ENCODE measurements around the gene SLC7A5. TPM values are rescaled to one million over a fixed set of nuclear protein-coding genes. Genes with fewer than 3 reads are reported as not detected.

Gene SLC7A5
- polyA plus RNA-seq, 1 donor from 2014 or later, result 3.9 TPM

DNA sequence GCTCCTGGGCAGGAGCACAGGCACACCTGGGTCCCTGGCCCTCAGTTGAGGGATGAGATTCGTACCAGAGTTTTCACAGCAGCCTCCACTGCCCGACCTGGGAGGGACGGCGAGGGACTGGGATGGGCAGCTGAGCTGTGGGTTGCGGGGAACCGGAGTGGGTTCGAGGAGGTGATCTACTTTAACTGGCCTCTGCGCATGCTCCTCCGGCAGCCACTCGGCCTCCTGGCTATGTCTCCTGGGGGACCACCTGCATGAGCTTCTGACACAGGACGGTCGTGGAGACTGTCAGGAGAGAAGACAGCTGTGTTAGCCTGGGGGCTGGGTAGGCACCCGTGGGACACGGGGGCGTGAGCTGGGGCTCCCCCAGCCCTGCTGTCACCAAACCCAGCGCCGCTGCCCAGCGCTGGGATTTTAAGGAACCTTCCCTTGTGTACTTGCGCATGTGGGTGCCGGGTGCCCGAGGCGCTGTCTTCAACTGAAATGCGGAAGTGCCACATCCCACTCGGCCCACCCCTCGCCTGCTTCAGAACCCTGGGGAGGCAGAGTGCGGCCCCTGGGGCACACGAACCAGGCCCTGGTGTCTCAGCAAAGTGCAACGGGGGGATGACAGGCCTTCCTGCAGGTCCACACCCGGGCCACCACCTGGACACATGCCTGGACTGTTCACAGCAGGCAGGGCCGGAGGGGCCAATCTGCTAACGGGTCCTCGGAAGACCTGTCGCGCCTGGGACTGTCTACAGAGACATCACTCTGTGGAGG, 36.4 kb downstream of the SLC7A5 start:
- Histone ChIP-seq H3K27me3 (ENCODE audit: insufficient read depth, low read depth, low read length) (no peaks in the 10 kb centered on the region), H3K9me3 (ENCODE audit: low read length) (no peaks in the 10 kb centered on the region), H3K27ac (ENCODE audit: low read length) (no peak overlapping the region), H3K4me3 (ENCODE audit: low read length) (no peak overlapping the region), H3K9ac (ENCODE audit: low read length) (no peak overlapping the region), H3K4me2 (ENCODE audit: low read length) (no peak overlapping the region), H4K20me1 (ENCODE audit: insufficient read depth) (no peaks in the 10 kb centered on the region), H3K36me3 (ENCODE audit: insufficient read depth, low read length) (no peaks in the 10 kb centered on the region), H3K79me2 (replicated peaks; ENCODE audit: insufficient read depth, low read length) (no peaks in the 10 kb centered on the region), H3K9me2 (ENCODE audit: insufficient read depth, low read length) (no peaks in the 10 kb centered on the region), H3F3A (ENCODE audit: insufficient read depth, low read length, poor library complexity, severe bottlenecking) (no peaks in the 10 kb centered on the region), H2AFZ (ENCODE audit: low read depth, low read length) (no peak overlapping the region)
- no peak for TF ChIP-seq EP300 (conservative IDR thresholded peaks at IDR 0.05; ENCODE audit: poor library complexity, severe bottlenecking)
- no peak for TF ChIP-seq RAD21 (conservative IDR thresholded peaks at IDR 0.05)
- TF ChIP-seq MXI1 (conservative IDR thresholded peaks at IDR 0.05; ENCODE audit: poor library complexity, severe bottlenecking), result no peak
- TF ChIP-seq SMC3 (conservative IDR thresholded peaks at IDR 0.05; ENCODE audit: poor library complexity), result no peak
- TF ChIP-seq POLR2AphosphoS5 (IDR thresholded peaks at IDR 0.05), result no peak
- no peak for TF ChIP-seq EZH2 (IDR thresholded peaks at IDR 0.05; ENCODE audit: borderline replicate concordance, insufficient read depth, low read length, poor library complexity, severe bottlenecking)
- TF ChIP-seq, protein P1, sequence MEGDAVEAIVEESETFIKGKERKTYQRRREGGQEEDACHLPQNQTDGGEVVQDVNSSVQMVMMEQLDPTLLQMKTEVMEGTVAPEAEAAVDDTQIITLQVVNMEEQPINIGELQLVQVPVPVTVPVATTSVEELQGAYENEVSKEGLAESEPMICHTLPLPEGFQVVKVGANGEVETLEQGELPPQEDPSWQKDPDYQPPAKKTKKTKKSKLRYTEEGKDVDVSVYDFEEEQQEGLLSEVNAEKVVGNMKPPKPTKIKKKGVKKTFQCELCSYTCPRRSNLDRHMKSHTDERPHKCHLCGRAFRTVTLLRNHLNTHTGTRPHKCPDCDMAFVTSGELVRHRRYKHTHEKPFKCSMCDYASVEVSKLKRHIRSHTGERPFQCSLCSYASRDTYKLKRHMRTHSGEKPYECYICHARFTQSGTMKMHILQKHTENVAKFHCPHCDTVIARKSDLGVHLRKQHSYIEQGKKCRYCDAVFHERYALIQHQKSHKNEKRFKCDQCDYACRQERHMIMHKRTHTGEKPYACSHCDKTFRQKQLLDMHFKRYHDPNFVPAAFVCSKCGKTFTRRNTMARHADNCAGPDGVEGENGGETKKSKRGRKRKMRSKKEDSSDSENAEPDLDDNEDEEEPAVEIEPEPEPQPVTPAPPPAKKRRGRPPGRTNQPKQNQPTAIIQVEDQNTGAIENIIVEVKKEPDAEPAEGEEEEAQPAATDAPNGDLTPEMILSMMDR (IDR thresholded peaks at IDR 0.05; ENCODE audit: poor library complexity, severe bottlenecking), result no peak
- no peak for TF ChIP-seq TAF1 (IDR thresholded peaks at IDR 0.05; ENCODE audit: low read depth)
- TF ChIP-seq, protein P2, sequence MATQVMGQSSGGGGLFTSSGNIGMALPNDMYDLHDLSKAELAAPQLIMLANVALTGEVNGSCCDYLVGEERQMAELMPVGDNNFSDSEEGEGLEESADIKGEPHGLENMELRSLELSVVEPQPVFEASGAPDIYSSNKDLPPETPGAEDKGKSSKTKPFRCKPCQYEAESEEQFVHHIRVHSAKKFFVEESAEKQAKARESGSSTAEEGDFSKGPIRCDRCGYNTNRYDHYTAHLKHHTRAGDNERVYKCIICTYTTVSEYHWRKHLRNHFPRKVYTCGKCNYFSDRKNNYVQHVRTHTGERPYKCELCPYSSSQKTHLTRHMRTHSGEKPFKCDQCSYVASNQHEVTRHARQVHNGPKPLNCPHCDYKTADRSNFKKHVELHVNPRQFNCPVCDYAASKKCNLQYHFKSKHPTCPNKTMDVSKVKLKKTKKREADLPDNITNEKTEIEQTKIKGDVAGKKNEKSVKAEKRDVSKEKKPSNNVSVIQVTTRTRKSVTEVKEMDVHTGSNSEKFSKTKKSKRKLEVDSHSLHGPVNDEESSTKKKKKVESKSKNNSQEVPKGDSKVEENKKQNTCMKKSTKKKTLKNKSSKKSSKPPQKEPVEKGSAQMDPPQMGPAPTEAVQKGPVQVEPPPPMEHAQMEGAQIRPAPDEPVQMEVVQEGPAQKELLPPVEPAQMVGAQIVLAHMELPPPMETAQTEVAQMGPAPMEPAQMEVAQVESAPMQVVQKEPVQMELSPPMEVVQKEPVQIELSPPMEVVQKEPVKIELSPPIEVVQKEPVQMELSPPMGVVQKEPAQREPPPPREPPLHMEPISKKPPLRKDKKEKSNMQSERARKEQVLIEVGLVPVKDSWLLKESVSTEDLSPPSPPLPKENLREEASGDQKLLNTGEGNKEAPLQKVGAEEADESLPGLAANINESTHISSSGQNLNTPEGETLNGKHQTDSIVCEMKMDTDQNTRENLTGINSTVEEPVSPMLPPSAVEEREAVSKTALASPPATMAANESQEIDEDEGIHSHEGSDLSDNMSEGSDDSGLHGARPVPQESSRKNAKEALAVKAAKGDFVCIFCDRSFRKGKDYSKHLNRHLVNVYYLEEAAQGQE (IDR thresholded peaks at IDR 0.05; ENCODE audit: borderline replicate concordance), result no peak

DNA sequence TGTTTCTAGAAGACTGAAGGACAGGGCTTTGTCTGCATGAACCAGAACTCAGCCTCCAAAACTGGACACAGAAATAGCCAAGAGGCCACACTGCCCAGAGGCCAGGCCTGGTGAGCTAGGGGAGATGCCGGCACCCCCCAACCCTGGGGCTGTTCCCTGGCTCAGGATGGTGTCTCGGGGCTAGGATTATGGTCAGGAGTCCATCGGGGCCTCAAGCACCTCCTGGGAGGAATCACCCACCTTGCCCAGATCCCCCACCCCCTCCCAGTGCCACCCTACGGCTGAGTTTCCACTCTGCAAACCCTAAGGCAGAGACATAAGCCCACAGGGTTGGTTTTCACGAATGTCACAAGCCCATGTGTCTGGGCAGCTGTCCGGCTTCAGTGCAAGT, 37.2 kb downstream of the SLC7A5 start:
- Histone ChIP-seq H3K36me3 (ENCODE audit: insufficient read depth, low read length) (no peaks in the 10 kb centered on the region), H3K27ac (ENCODE audit: low read length) (no peak overlapping the region)

More for the DNA sequence above, 37.2 kb downstream of the SLC7A5 start:
- H3F3A ChIP-seq (ENCODE audit: insufficient read depth, low read length, poor library complexity, severe bottlenecking), result no peaks in the 10 kb centered on the region
- no peaks in the 10 kb centered on the region for H4K20me1 ChIP-seq (ENCODE audit: insufficient read depth)
- H3K4me2 ChIP-seq (ENCODE audit: low read length), result no peak overlapping the region
- H3K4me3 ChIP-seq (ENCODE audit: low read length), result no peak overlapping the region
- H3K9me2 ChIP-seq (ENCODE audit: insufficient read depth, low read length), result no peaks in the 10 kb centered on the region
- TF ChIP-seq EZH2 (IDR thresholded peaks at IDR 0.05; ENCODE audit: borderline replicate concordance, insufficient read depth, low read length, poor library complexity, severe bottlenecking) (no peak), RAD21 (conservative IDR thresholded peaks at IDR 0.05) (no peak), EP300 (conservative IDR thresholded peaks at IDR 0.05; ENCODE audit: poor library complexity, severe bottlenecking) (no peak), MXI1 (conservative IDR thresholded peaks at IDR 0.05; ENCODE audit: poor library complexity, severe bottlenecking) (no peak), TAF1 (IDR thresholded peaks at IDR 0.05; ENCODE audit: low read depth) (no peak), POLR2AphosphoS5 (IDR thresholded peaks at IDR 0.05) (no peak), SMC3 (conservative IDR thresholded peaks at IDR 0.05; ENCODE audit: poor library complexity) (no peak)
- TF ChIP-seq, protein P2 (IDR thresholded peaks at IDR 0.05; ENCODE audit: borderline replicate concordance), result no peak
- TF ChIP-seq, protein P1 (IDR thresholded peaks at IDR 0.05; ENCODE audit: poor library complexity, severe bottlenecking), result no peak
- H3K9me3 ChIP-seq (ENCODE audit: low read length), result no peaks in the 10 kb centered on the region
- no peaks in the 10 kb centered on the region for H3K79me2 ChIP-seq (replicated peaks; ENCODE audit: insufficient read depth, low read length)
- H2AFZ ChIP-seq (ENCODE audit: low read depth, low read length), result no peak overlapping the region
- H3K9ac ChIP-seq (ENCODE audit: low read length), result no peak overlapping the region
- no peaks in the 10 kb centered on the region for H3K27me3 ChIP-seq (ENCODE audit: insufficient read depth, low read depth, low read length)

Data from neural cell (in vitro differentiated cells).